Measurements from ENCODE around the gene CARMIL3. TPM values are rescaled to one million over a fixed set of nuclear protein-coding genes. Genes with fewer than 3 reads are reported as not detected.

CARMIL3 gene
- total RNA-seq, 3 donors from 2014 or later: 1.4 to 2.7 (median 1.5) TPM

- no peaks in the 10 kb centered on the region for H3K36me3 ChIP-seq (ENCODE audit: low read depth)
- ATAC-seq: peak; percentile 45
- H3K9me3 ChIP-seq: no peaks in the 10 kb centered on the region
- DNase-seq: peak in 1 of 3 donors; percentile 27
- peaks cover 27% of the 10 kb centered on the region for H3K4me1 ChIP-seq (ENCODE audit: low read depth)
- intact Hi-C loops (cut with DNase I, micrococcal nuclease): no loop called here
- no peak for TF ChIP-seq CTCF (IDR thresholded peaks at IDR 0.05)
- H3K4me3 ChIP-seq: no peak overlapping the region
Observed at GRCh38 chr14:24071836-24072430, 20.1 kb downstream of the CARMIL3 start.

GRCh38 chr14:24072436-24072835 is 20.6 kb downstream of the CARMIL3 start:
- H3K9me3 ChIP-seq: no peaks in the 10 kb centered on the region
- DNase-seq (peak in 2 of 3 donors; percentile 40), ATAC-seq (peak; percentile 14)
- intact Hi-C loops (cut with DNase I, micrococcal nuclease): no loop called here
- no peak for TF ChIP-seq CTCF (IDR thresholded peaks at IDR 0.05)
- H3K36me3 ChIP-seq (ENCODE audit: low read depth): no peaks in the 10 kb centered on the region
- H3K4me3 ChIP-seq: no peak overlapping the region
- H3K4me1 ChIP-seq (ENCODE audit: low read depth): peaks cover 22% of the 10 kb centered on the region

- ATAC-seq (no peak), DNase-seq (peak in 2 of 3 donors; percentile 16 to 42)
- no peak for TF ChIP-seq CTCF (IDR thresholded peaks at IDR 0.05)
- H3K9me3 ChIP-seq: no peaks in the 10 kb centered on the region
- no peak overlapping the region for H3K4me3 ChIP-seq
- no peaks in the 10 kb centered on the region for H3K36me3 ChIP-seq (ENCODE audit: low read depth)
- peaks cover 17% of the 10 kb centered on the region for H3K4me1 ChIP-seq (ENCODE audit: low read depth)
- intact Hi-C loops (cut with DNase I, micrococcal nuclease): no loop called here
Observed at GRCh38 chr14:24072881-24073877, 21.4 kb downstream of the CARMIL3 start.

GRCh38 chr14:24074625-24075484 is 23.0 kb downstream of the CARMIL3 start:
- intact Hi-C loops (cut with DNase I, micrococcal nuclease): no loop called here
- Histone ChIP-seq H3K36me3 (ENCODE audit: low read depth) (no peaks in the 10 kb centered on the region), H3K4me3 (no peak overlapping the region), H3K9me3 (no peaks in the 10 kb centered on the region), H3K4me1 (ENCODE audit: low read depth) (peaks cover 17% of the 10 kb centered on the region)
- ATAC-seq: peak; percentile 14
- no peak for TF ChIP-seq CTCF (IDR thresholded peaks at IDR 0.05)
- DNase-seq: peak in 2 of 3 donors; percentile 24 to 35

Measured in mucosa of descending colon (tissue), 3 donors.